ENCODE data around the gene COL3A1.

COL3A1 gene

DNA sequence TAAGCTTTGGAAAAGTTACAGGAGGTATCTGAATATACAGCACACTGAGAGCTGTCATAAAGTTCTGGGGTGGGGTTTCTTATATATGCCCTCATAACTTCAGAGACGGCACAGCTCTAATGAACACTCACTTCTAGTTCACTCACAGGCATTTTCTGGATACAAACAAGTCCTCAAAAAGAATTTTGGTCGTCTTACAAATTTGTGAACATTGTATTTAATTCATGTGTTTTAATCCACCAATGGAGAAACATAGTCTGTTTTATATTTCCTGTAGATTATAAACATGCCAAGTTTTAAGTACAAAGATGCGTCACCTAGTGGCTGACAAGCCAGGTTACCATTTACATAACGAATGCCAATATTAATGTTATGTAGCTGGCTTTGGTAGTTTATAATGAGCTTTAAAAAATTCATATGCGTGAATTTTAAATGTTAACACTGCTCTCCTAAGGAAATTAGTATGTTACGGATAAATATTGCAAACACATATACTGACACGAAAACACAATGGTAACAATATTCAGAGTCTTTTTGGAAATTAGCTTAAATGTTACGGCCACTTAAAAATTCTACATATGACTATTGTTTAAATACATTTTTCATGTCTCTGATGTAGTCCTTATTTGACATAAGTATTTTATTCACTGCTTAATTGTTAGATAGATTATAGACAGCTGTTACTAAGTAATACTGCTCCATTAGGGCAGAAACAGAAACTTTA lies 2.5 kb downstream of the COL3A1 start:
- DNase-seq: no peak

DNA sequence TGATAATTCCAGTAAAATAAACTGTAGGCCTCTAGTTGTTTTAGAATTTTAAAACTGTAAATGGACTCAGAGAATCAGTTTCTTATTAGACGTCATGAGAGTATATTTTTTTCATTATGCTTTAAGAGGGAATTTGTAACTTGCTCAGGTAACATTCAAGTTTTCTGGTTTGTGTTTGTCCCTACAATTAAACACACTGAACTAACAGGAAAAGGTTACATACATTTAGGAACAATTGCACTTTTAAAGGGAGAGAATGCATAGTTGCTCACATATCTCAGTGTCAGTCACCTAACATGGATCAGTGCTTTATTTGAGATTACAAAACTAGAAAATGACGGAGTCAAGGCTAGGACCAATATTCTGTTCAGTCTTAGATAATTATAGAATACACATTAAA lies 3.1 kb downstream of the COL3A1 start:
- no peak for DNase-seq

DNA sequence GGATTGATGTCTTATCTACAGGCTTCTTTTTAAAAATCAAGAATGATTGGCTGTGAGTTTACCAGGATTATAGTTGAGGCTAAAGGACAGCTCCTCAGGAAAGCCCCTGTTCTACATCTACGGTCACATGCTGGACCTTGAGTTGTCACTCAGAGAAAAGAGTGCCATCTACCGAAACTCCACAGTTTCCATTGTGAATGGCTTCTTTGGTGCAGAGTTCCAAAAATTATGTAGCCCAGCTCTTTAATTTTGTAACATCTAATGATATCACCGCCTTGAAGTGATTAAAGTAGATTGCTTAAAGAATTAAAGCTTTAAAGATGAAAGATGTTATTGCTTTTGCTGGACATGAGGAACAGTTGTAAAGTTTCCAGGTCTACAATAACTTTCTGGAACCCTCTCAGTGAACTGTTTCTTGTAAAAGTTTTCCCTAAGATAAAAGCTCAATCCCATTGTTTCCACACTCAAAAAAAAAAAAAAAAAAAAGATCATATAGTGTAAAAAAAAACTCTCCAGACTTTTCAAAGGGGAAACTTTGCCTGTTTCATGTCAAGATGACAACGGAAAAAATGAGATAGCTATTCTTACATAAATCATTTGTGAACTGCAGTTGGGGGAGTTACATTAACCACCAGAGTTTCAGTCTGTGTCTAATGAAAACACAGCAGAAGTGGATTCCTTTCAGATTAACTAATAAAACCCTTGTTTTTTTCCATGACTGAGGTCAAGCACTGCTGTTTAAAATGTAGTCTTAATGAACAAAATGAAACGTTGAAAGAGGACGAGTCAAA lies 4.3 kb downstream of the COL3A1 start:
- DNase-seq: no peak

DNA sequence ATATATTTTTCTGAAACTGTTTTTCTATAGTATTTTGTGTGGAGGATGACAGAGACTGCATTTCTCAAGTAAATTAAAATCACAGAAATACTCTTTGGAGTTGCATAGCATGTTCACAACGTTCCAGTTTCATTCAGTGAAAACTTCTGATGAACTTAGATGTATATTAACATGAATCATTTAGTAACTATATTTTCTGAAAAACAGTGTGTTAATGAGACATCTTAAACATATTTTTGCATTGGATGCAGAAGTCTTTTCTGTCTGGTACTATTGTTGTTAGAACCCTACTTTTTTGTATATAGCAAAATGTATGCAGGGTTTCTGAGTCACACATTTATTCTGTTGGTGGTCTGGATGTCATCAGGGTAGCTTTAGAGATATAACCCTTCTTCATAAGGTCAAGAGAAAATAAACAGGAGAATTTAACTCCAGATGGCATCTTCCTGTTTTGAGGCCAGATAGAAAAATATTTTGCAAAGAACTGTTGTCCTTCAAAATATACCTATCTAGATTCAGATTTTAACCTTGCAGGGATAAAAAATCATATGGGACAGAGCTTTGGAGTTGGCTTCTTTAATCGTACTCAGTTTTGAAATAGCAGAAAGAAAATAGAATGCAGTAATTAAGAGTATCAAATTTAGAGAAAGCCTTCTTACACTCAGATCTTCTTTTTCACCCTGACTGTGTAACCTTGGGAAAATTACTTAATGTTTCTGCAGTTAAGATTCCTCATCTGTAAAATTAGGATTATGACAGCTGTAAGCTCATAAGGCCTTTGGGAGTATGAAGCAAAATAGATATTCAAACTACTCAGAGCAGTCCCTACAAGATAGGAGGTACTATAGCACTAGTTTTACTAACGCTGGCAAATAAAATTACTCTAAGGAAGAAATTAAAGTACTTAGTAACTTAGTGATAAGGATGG lies 5.3 kb downstream of the COL3A1 start:
- DNase-seq: no peak

DNA sequence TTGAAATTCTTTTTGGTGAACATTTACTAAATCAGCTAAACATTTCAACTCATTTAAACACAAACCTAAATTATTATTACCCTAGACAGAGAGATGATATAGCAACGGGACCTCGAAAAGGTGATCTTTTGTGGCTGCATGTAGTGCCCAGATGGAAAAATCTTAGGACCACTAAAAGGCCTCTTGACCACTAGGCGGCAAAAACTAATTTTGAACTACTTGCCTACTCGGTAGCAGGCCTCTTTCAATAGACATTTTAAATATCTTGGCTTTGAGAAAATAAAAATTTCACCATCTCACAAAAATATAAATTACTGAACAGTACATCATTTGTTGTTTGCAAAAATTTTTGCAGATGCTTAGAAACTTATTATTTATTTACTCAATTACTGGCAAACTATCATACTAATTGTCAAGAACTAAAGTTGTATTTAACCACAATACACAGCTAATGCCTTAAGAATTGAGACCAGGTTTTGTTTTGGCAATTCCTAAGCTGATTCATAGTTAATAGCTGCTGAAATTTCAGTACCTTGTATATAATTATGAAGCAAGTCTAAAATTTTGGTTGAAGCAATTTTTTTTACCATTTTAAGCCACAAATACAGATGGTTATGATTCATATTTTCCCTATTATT lies 9.4 kb downstream of the COL3A1 start:
- no peak for DNase-seq

DNA sequence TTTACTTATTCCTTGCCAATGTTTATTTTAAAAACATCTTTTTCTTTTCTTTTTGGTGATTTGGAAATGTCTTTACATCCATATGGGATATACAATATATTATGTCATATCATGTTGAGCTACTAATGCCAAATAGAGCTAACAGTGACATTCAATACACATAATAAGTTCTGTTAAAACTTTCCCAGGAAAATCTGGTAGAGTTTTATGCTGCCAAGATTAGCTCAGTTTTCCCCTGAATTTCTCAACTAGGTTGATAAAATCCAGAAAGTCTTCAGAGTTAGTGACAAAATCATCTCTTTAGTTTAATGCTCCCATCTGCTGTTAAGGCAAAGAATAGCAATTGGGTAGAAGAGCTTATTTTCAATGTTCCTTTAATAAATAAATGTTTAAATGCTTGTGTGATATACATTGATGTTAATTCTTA lies 9.9 kb downstream of the COL3A1 start:
- DNase-seq: no peak

DNA sequence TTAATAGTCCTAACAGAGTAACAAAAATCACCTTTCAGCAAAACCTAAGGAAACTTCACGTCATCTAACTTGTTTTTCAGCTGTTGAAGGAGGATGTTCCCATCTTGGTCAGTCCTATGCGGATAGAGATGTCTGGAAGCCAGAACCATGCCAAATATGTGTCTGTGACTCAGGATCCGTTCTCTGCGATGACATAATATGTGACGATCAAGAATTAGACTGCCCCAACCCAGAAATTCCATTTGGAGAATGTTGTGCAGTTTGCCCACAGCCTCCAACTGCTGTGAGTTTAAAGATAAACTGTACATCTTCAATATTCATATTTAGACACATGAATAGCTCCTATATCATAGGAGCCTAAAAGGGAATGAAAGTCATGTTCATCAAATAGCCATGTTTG lies 10.5 kb downstream of the COL3A1 start:
- DNase-seq: no peak

DNA sequence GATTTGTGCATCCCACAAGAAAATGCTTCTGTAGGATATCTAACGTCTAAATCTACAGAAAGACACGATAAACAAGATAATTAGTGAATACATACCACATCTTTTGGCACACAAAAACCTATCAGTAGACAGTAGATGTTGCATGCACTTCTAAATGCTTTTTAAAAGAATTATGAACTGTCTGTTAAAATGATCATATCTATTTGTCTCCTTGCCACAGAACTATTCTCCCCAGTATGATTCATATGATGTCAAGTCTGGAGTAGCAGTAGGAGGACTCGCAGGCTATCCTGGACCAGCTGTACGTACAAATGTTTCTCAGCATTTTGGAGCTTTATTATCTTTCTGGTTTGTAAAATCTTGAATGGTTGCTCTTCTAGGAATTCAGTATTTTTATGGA lies 12.7 kb downstream of the COL3A1 start:
- DNase-seq: no peak

DNA sequence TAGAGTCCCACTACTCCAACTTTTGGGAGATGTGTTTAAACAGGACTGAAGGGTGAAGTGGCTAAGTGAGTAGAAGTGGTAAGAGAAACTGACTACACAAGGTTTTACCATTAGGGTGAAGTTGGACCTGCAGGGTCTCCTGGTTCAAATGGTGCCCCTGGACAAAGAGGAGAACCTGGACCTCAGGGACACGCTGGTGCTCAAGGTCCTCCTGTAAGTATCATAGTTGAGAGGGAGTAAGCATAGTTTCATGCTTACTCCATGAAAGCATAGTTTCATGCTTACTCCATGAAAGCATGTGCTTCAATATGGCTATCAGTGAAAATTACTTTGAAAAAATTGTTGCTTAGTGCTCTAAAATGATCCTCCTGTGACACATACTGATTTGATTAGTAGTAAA lies 19.1 kb downstream of the COL3A1 start:
- DNase-seq: no peak

DNA sequence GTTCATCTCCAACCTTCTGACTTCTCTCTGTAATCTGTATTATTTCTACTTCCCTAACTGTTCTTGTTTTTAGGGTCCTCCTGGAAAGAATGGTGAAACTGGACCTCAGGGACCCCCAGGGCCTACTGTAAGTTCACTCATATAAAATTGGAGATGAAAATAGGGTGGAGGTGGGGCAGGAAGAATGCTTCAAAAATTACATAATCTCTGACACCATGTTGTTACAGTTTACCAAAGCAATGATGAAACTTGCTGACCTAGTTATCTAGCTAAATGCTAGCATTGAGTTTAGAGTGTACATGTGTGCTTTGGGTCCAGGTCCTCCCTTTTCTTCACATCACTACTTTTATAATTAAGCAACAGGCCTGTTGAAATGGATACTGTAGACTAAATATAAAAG lies 23.1 kb downstream of the COL3A1 start:
- no peak for DNase-seq

DNA sequence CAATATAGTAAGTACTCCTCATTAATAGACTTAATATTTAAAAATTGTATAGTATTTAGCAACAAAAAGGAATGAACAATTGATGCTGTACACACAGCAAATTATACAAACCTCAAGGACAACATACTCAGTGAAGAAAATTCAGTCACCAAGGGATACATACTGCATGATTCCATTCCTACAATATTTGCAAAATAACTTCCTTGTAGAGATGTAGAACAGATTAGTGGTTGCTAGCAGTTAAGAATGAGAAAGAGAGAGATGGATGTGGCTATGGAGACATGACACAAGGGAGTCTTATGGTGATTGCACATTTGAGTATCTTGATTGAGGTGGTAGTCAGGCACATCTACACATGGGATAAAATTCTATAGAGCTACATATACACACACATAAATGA lies 26.0 kb downstream of the COL3A1 start:
- DNase-seq: no peak

DNA sequence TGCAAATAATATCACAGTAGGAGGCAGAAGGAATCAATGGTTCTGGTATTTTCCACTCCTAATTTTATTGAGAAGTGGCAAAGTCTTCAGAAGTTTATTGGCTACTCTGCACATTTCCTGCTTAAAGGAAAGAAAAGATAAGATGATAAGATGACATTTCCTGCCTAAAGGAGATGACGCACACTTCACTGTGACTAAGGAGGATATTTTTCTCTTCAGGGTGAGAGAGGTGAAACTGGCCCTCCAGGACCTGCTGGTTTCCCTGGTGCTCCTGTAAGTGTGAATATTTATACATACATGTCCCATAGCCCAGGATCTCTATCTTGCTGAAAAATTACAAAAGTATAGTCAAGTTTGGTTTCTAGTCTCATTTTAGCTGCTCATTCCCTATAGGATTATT lies 27.9 kb downstream of the COL3A1 start:
- DNase-seq: no peak

DNA sequence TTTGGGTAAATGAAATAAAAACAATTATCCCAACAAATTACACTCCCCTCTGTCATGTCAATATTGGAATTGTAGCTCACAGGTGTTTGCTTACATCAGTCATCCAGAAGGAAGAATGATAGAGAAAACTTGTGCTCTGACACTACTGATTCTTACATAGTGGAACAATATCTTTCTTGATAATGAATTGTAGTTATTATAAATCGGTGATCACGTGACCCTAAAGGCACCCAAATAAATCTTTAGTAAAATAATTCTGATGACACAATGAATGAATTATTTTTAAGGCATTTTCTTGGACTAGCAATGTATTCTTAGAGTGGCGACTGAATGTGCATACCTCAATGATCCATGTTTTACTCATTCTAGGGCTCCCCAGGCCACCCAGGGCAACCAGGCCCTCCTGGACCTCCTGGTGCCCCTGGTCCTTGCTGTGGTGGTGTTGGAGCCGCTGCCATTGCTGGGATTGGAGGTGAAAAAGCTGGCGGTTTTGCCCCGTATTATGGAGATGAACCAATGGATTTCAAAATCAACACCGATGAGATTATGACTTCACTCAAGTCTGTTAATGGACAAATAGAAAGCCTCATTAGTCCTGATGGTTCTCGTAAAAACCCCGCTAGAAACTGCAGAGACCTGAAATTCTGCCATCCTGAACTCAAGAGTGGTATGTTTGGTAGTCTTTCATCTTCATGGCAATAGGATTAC lies 34.5 kb downstream of the COL3A1 start:
- DNase-seq: no peak

DNA sequence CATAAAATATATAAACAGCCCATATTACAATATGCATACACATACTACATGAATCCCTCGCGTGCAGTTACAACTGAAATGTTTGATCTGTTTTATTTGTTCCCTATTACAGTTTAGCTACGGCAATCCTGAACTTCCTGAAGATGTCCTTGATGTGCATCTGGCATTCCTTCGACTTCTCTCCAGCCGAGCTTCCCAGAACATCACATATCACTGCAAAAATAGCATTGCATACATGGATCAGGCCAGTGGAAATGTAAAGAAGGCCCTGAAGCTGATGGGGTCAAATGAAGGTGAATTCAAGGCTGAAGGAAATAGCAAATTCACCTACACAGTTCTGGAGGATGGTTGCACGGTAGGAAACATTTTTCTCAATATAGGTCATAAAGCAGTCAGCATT lies 36.4 kb downstream of the COL3A1 start:
- DNase-seq: no peak

DNA sequence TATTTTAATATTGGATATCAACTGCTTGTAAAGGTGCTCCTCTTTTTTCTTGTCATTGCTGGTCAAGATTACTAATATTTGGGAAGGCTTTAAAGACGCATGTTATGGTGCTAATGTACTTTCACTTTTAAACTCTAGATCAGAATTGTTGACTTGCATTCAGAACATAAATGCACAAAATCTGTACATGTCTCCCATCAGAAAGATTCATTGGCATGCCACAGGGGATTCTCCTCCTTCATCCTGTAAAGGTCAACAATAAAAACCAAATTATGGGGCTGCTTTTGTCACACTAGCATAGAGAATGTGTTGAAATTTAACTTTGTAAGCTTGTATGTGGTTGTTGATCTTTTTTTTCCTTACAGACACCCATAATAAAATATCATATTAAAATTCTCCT lies 38.2 kb downstream of the COL3A1 start:
- no peak for DNase-seq

DNA sequence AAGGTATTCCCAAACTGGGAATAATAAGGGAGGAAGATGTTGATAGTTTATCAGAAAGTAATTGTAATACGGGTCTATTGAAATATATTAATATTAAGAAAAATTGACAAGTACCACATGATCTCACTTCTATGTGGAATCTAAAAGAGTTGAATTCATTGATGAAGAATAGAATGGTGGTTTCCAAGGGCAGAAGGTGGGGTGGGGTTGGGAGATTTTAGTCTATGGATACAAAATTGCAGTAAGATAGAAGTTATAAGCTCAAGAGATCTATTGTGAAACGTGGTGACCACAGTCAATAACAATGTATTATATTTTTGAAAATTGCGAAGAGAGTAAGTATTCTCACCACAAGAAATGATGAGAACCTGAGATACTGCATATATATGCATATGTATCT lies 38.9 kb downstream of the COL3A1 start:
- DNase-seq: no peak

DNA sequence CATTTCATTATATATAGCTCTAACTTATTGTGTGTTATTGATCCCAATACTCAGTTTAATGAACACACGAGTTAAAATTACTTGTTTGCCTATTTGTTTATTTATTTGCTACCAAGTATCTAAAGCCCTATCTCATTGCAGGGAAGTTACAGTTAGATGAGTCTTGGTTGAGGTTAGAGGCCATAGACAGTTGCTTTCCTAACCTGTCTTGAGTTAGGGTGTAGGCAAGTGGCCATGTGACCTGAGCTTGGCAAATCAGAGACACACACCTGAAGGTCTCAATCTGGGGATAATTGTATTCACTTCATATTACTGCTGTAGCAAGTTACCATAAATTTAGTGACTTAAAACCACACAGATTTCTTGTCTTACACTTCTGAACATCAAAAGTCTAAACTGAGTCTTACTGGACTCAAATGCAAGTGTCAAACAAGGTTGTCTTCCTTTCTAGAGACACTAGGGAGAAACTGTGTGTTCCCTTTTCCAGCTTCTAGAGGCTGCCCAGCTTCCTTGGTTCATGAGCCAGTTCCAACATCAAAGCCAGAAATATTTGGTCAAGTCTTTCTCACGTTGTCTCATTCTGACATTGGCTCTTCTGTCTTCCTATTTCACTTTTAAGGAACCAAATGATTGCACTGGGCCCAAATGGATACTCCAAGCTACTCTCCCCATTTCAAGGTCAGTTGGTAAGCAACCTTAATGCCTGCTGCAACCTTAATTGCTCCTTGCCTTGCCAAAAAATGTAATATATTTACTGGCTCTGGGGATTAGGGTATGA lies 39.7 kb downstream of the COL3A1 start:
- no peak for DNase-seq

DNA sequence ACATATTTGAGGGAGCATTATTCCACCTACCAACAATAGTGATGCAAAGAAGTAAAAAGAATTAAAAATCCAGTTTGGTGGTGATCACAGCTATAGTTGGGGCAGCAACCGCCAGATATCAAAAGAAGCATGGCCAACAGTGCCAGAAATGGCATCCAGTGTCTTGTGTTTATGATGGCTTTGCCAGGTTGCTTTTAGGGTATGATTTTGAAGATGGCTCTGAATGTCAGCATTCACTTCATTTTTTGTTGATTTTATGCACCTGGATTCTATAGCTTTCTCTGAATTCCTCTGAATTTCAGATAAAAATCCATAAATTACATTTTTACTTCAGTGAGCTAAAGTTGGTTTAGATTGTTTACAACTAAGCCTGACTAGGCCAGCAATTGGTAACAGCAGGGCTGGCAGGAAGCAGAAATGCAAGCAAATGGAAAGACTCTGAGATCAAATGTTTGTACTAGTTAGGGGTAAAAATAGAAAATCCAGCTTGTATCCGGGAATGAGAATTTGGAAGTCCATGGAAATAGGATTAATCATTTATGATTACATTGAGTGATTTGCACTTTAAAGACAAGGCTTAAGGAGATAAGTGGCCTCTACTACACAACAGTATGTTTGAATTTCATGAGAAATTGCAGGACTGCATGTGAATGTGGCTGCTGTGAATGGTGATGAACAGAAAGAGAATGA lies 40.4 kb downstream of the COL3A1 start:
- no peak for DNase-seq

DNA sequence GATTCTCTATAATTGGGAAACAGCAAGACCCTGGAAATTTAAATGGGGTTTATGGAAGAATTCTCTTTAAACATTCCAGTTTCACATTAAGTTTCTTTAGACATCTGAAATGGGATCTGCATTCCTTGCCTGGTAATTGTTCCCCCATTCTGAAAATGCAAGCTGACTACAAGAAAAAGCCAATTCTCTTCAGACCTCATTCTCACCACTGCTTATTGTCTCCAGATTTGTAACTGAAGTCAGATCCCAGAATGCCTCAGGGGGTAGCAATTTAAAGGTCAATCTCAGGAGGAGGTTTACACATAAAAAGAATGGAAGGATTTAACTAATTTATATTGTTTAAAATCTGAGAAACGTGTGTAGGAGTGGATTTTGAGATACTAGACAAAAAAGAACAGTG lies 41.2 kb downstream of the COL3A1 start:
- no peak for DNase-seq

DNA sequence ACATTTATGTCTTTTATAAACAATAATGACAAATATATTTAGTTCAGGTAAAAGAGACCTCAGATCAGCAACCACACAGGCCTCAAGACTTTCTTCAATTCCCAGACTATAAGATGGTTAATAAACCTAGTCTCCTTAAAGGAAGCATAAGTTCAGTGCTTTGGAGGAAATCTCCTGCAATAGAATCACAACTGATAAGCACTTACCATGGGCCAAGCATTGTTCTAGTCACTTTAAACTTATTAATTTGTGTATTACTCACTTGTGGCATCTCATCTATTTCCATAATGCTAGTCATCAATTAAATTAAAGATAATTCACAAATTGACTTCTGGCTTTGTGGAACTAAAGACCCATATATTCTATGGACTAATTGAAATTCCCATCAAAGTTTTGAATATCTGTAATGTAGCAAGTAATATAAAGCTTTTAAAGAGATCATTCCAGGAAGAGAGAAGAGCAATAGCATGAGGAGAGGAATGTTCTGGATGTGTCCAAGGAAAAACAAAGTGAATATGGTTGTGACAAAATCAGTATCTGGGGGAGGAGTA lies 42.2 kb downstream of the COL3A1 start:
- DNase-seq: no peak

DNA sequence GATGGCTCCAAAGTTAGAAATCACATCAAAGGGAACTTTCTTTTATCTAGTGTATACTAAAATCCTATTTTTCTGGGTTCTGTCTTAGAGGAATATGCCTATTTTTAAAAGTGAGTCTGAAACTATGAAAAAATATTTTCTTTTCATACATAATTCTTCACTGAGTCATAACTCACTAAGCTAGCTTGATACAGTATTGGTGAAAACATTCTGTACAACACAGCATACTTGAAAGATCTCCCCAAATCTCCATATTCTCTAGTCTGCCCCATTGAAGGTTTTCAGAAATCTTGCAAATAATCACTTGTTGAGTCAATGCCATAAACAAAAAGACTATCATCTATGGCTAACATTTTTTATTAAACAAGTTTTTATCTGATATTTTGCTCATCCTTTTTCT lies 44.5 kb downstream of the COL3A1 start:
- no peak for DNase-seq

Data from CD4-positive, alpha-beta T cell treated with Interleukin-4 for 4 hours (primary cell).